Embryonic facial prominence (tissue), 1 donor: ENCODE results near the gene HSPB1.
"Not testable (repeated sequence)": the region's sequence is repeated elsewhere in the genome, so short reads cannot be mapped to it uniquely, and the experiment has no call there.

Source experiments
- DNase-seq: peaks from one replicate; pipeline ENCODE4 v3.0.0-alpha.2; 2016; ENCODE audit errors: extremely low spot score

The HSPB1 gene

GRCh38 chr7:76302347-76303201, at the start of gene HSPB1:
Gene HSPB1, plus strand, starts transcription at chr7:76302673. Its CDS starts 40 bp downstream, at chr7:76302713.
- peak; percentile 63 for DNase-seq

GRCh38 chr7:76254781-76255180, 47.7 kb upstream of the HSPB1 start:
- no peak for DNase-seq

DNA sequence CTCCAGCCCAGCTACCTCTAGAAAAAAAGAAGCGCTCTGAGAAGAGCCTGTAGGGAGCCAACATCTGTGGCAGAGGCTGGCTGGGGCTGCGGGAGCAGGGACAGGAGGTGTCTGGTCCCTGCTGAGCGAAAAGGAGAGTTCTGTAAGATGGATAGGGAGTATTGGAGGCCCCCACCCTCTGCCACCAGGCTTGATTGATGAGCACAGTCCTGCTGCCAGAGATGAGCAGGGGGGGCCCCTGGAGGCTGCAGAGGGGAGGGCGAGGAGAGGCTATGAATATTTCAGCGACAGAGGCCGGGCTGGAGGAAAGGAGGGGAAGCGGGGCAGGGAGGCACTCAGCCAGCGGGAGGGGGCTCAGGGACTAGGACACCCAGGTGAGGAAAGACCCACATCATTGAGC, 44.5 kb upstream of the HSPB1 start:
- DNase-seq = no peak

- DNase-seq = no peak
Observed at GRCh38 chr7:76259124-76260093, 43.1 kb upstream of the HSPB1 start.

GRCh38 chr7:76260171-76260703, 42.2 kb upstream of the HSPB1 start:
- no peak for DNase-seq

- no peak for DNase-seq
Observed at GRCh38 chr7:76261329-76261728, 41.1 kb upstream of the HSPB1 start.

- no peak for DNase-seq
Observed at GRCh38 chr7:76261931-76262330, 40.5 kb upstream of the HSPB1 start.

DNA sequence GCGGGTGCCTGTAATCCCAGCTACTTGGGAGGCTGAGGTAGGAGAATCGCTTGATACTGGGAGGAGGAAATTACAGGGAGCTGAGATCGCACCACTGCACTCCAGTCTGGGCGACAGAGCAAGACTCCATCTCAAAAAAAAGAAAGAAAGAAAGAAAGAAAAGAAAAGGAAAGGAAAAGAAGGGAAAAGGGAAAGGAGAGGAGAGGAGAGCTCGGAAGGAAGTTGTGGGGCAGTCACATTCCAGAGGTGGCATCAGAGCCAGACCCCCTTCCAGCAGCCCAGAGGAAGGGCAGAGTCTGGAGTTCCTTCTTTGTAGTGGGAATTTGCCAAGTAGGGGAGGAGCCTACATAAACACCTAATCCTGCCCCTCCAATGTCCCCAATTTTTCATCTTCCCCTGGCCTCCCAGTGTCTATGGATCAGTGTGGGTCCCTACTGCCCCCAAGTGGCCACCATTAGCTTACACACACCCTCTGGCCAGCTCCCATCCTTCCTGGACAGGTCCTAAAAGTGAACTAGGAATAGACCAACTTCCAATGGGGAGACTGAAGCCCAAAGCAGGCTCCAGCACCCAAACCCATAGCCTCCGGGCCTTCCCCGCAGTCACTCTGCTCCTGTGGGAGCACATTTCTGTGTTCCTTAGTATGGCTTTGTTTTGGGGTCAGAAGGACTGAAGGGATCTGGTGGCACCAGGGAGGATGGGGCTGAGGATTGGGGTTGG, 39.6 kb upstream of the HSPB1 start:
- no peak for DNase-seq

- DNase-seq = no peak
Observed at GRCh38 chr7:76265299-76265698, 37.2 kb upstream of the HSPB1 start.

DNA sequence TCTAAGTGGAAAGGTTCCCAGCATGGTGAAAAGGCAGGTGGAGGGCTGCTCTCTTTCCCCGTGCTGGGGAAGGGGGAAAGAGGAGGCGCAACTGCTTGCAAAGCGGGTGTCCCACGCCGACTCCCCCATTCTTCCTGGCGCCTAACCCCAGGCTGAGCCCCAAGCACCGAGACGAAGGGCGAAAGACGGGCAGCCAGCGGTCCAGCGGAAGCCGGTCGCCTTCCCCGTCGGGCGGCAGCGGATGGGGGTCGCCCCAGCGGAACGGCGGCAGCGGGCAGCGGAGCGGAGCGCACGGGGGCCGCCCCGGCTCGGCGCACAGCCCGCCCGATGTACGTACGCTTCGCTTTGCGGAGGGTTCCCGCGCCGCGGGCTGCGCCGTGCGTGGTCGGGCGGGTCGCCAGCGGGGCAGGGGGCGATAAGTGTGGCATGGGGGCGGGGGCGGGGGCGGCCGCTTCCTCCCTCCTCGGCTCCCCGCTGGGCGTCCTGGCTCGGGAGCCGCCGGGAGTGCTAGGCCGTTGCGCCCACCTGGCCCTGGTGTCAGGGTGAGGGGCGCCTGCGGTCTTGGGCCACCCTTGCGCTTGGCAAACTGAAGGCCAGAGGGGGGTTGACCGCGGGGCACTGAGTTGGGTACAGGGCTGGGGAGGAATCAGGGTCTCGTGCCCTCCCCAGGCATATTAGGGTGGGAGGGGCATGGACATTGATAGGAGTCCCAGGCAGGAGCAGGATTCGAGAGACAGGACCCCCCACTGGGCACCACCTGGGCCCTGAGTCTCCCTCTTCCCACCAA, 35.2 kb upstream of the HSPB1 start:
- DNase-seq = no peak

GRCh38 chr7:76267894-76268183, 34.6 kb upstream of the HSPB1 start:
- DNase-seq = no peak

- DNase-seq = no peak
Observed at GRCh38 chr7:76268376-76268775, 34.1 kb upstream of the HSPB1 start.

DNA sequence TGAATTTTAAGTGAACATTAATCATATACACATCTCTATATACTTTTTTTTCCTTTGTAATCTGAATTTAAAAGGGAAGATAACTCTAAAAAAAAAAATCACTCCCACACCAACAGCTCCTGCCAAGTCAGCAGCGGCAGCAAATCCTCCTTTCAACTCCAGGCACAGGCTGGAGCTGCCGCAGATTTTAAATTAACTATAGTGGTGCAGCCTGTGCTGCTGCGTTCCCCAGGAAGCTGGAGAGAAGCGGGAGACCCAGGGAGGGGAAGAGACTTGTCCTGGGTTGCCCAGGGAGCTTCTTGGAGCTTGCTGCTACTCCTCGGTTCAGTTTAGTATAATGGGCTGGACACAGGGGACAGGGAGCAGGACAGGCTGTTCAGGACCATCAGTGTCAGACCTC, 32.6 kb upstream of the HSPB1 start:
- no peak for DNase-seq

DNA sequence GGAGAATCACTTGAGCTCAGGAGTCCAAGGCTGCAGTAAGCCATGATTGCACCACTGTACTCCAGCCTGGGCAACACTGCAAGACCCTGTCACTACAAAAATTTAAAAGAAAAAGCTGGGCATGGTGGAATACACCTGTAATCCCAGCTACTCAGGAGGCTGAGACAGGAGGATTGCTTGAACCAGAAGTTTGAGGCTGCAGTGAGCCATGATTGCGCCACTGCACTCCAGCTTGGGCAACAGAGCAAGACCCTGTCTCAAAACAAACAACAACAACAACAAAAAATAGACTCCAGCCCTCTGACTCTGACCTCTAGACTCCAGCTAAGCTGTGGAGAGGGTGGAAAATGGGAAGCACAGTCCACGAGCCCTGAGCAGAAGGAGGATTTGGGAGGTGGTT, 31.1 kb upstream of the HSPB1 start:
- DNase-seq = not testable (repeated sequence)

DNA sequence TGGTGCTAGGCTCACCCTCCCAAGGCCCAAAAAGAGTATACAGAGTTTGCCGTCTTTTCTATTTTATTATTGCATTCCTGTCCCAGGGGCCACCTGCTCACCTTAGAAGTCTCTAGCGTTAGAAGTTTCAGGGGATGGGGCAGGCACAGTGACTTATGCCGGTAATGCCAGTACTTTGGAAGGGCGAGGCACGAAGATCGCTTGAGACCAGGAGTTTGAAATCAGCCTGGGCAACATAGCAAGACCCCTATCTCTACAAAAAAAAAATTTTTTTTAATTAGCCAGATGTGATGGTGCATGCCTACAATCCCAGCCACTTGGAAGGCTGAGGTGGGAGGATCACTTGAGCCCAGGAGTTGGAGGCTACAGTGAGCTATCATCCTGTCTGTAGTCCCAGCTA, 30.3 kb upstream of the HSPB1 start:
- DNase-seq = no peak

- no peak for DNase-seq
Observed at GRCh38 chr7:76272851-76273497, 29.5 kb upstream of the HSPB1 start.

GRCh38 chr7:76273503-76273902, 29.0 kb upstream of the HSPB1 start:
- no peak for DNase-seq

- DNase-seq = no peak
Observed at GRCh38 chr7:76278540-76278939, 23.9 kb upstream of the HSPB1 start.

- no peak for DNase-seq
Observed at GRCh38 chr7:76280408-76280807, 22.1 kb upstream of the HSPB1 start.

- no peak for DNase-seq
Observed at GRCh38 chr7:76281006-76281705, 21.3 kb upstream of the HSPB1 start.
